ENCODE measurements around the gene XXYLT1. TPM values are rescaled to one million over a fixed set of nuclear protein-coding genes. Genes with fewer than 3 reads are reported as not detected.

Gene XXYLT1
- total RNA-seq, 1 donor from 2014 or later = 41.1 TPM

DNA sequence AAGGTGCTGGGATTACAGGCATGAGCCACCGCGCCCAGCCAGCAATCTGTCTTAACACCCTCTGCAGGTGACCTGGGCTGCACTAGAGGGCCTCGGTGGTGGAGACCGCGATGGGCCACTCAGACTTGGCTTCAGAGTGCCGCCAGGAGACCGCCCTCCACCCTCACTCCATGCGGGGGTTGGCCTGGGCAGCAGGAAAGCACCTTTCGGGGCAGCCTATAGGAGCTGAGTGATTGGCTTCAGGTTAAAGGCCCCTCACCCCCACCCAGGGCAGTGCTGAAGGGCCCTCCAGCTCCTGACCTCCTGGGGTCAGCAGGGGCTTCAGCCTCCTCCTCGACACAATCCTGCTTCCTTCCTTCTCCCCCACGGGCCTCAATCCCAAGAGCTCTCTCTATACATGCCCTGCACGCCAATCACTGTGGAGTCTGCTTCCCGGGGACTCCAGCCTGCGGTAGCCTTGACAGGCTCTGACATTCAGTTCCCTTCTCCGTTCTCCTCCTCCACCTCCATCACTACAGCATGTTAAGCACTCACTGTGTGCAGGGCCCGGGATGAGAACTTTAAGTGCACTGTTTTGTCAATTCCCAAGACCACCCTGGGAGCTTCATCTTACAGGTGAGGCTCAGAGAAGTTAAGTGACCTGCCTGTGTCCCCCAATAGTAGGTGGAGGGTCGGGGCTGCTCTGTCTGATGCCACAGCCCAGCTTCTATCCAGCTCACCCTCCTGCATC lies 225.3 kb downstream of the XXYLT1 start:
- no peak for TF ChIP-seq CTCF (conservative IDR thresholded peaks at IDR 0.05)
- Mint-ChIP-seq H3K36me3 (ENCODE audit: low read depth) (no peaks in the 10 kb centered on the region), H3K4me3 (no peak overlapping the region), H3K9me3 (no peaks in the 10 kb centered on the region), H3K27me3 (ENCODE audit: low read depth) (peaks cover 8% of the 10 kb centered on the region), H3K27ac (ENCODE audit: unreplicated experiment) (peak overlapping the region; percentile 35), H3K4me1 (peaks cover 4% of the 10 kb centered on the region)
- DNase-seq (ENCODE audit: low read depth, low spot score) = no peak

DNA sequence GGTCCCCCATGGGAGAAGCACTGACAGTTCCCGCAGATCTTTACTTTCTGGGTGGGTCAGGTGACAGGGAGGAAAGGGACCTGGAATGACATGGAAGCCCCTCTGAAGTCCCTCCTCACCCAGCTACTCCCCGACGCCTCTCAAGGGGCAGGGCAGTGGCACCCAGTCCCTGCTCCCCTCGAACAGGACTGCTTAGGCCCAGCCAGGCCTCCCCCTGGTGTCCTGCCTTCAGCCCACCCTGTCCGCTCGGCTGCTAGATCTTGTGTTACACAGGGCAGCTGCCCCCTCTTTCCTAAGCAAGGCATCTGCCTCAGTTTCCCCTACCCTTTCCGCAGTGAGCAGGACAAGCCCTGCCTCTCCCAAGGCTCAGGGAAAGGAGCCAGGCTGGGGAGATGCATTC lies 226.5 kb downstream of the XXYLT1 start:
- no peaks in the 10 kb centered on the region for H3K9me3 Mint-ChIP-seq
- H3K4me3 Mint-ChIP-seq = no peak overlapping the region
- DNase-seq (ENCODE audit: low read depth, low spot score) = no peak
- no peak overlapping the region for H3K27ac Mint-ChIP-seq (ENCODE audit: unreplicated experiment)
- no peaks in the 10 kb centered on the region for H3K27me3 Mint-ChIP-seq (ENCODE audit: low read depth)
- H3K36me3 Mint-ChIP-seq (ENCODE audit: low read depth) = no peaks in the 10 kb centered on the region
- TF ChIP-seq CTCF (conservative IDR thresholded peaks at IDR 0.05) = no peak
- H3K4me1 Mint-ChIP-seq = peaks cover 4% of the 10 kb centered on the region

GRCh38 chr3:195043607-195044339 lies 227.2 kb downstream of the XXYLT1 start:
- peaks cover 4% of the 10 kb centered on the region for H3K4me1 Mint-ChIP-seq
- no peak for TF ChIP-seq CTCF (conservative IDR thresholded peaks at IDR 0.05)
- no peaks in the 10 kb centered on the region for H3K9me3 Mint-ChIP-seq
- no peak for DNase-seq (ENCODE audit: low read depth, low spot score)
- H3K4me3 Mint-ChIP-seq = no peak overlapping the region
- no peaks in the 10 kb centered on the region for H3K36me3 Mint-ChIP-seq (ENCODE audit: low read depth)
- no peak overlapping the region for H3K27ac Mint-ChIP-seq (ENCODE audit: unreplicated experiment)
- H3K27me3 Mint-ChIP-seq (ENCODE audit: low read depth) = no peaks in the 10 kb centered on the region

DNA sequence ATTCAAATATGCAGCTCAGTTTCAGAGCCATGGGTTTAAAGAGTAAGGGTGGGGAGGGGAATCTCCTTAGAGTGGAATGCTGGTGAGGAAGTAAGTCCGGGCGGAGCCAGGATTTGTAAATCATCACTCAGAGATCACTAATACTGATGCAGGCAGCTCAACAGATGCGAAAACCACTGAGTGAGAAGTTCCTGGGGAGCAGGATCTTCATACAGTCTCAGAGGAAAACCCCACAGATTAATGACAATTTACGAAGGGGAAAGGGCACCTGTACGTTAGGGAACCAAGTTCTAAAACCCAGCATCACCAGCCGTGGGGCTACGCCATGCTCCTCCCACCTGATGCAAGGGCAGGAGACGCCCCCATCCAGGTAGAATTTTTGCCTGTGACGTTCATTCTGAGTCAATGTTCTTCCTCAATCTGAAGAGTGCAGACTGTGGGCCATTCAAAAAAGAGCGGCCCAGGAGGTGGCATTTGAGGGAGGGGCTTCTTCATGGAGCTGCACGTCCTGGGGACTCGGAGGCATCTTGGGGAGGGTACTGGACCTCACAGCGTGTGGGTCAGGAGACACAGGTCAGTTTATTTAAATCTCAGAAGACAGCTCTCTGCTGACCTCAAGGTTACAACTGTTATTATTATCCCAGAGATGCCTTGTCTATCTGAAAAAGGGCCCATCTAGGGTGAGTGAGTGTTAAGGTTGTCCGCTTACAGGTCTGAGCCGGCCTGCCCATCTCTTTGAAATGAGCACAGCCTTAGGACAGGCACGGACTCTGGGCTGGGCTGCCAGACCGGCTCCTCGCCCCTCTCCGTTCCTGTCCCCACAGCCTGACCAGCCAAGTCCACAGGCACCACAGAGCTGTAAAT lies 228.0 kb downstream of the XXYLT1 start:
- peaks cover 4% of the 10 kb centered on the region for H3K4me1 Mint-ChIP-seq
- no peak for TF ChIP-seq CTCF (conservative IDR thresholded peaks at IDR 0.05)
- H3K27me3 Mint-ChIP-seq (ENCODE audit: low read depth) = no peaks in the 10 kb centered on the region
- no peaks in the 10 kb centered on the region for H3K36me3 Mint-ChIP-seq (ENCODE audit: low read depth)
- DNase-seq (ENCODE audit: low read depth, low spot score) = no peak
- H3K4me3 Mint-ChIP-seq = no peak overlapping the region
- peaks cover 3% of the 10 kb centered on the region for H3K9me3 Mint-ChIP-seq
- H3K27ac Mint-ChIP-seq (ENCODE audit: unreplicated experiment) = no peak overlapping the region

GRCh38 chr3:195041871-195042742 lies 228.9 kb downstream of the XXYLT1 start:
- Mint-ChIP-seq H3K4me3 (no peak overlapping the region), H3K4me1 (peaks cover 4% of the 10 kb centered on the region), H3K36me3 (ENCODE audit: low read depth) (no peaks in the 10 kb centered on the region), H3K9me3 (peaks cover 7% of the 10 kb centered on the region), H3K27me3 (ENCODE audit: low read depth) (no peaks in the 10 kb centered on the region), H3K27ac (ENCODE audit: unreplicated experiment) (no peak overlapping the region)
- TF ChIP-seq CTCF (conservative IDR thresholded peaks at IDR 0.05) = no peak
- DNase-seq (ENCODE audit: low read depth, low spot score) = no peak
